Vagina (tissue), 2 donors: Measurements from ENCODE around the gene PEX26.

Experiments
- CTCF ChIP-seq, 3 experiments: fragments of 450-650 bp in 2 of 3; fragments of 200-600 bp in 1 of 3; sonication (generic) in 1 of 3; IDR thresholded peaks; one replicate each; pipeline ENCODE4 v1.5.1; 2017 to 2019; ENCODE audit warnings: antibody characterized with exemption in 3 of 3, mild to moderate bottlenecking in 2 of 3, moderate library complexity in 2 of 3
- POLR2A ChIP-seq, 2 donors: fragments of 450-650 bp; IDR thresholded peaks; one replicate each; pipeline ENCODE4 v1.6.1; 2017; ENCODE audit warnings: antibody characterized with exemption in 2 of 2, mild to moderate bottlenecking in 2 of 2, moderate library complexity in 2 of 2

- TF ChIP-seq POLR2A (IDR thresholded peaks at IDR 0.05) (no peak), CTCF (IDR thresholded peaks at IDR 0.05) (no peak)
Observed at GRCh38 chr22:18077087-18077638, 627 bp upstream of the PEX26 start.
